SIG-M5 treated with dmso at 0.1 percent for 504 hours (cell line): ENCODE data around the gene NHS.

Source experiments
- DNase-seq: peaks from one replicate; lab custom pipeline; 2025; ENCODE audit not compliant: unreplicated experiment; lab: John Stamatoyannopoulos, UW

The NHS gene

DNA sequence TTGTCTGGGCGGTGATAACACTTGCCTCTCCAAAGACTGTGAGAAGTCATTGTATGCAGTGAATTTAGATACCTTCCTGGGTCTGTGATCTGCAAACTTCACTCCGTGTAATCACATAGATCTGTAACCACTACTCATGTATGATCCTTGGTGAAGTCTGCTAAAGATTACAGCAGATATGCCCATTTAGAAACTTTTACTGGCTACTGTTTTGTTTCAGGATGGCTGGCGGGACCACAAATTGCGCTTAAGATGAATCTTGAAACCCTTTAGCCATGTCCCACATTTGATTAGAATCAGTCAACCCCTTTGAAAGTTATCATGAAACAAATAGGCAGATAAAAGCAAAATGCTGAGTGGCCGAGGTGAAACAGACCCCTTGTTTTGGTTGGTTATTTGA lies 235.8 kb downstream of the NHS start:
- no peak for DNase-seq

DNA sequence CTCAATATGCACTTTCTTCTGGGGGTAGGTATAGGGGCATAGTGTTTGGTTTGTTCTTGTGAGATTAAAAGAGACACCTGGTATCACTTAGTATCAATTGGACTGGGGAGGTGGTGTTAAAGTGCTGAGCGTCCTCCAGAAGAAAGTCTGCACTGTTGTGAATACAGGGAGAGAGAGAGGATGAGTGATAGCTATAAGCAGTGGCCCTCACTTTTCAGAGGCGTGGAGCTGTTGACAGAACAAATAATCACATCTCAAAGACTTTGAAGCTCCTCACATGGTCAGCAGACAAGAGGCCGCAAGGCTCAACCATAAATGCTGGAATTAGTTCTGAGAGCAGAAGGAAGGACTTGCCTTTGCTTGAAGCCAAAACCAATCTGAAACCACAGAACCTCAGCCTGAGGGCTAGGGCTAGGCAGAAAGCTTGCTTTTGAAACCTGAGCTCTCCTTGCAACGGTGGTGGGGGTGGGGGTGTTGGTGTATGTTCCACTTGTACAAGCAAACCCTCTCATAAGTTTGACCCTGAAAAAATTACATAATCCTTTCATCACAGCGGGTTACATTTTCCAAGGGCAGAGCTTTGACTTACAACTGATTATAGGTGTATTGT lies 239.1 kb downstream of the NHS start:
- no peak for DNase-seq

DNA sequence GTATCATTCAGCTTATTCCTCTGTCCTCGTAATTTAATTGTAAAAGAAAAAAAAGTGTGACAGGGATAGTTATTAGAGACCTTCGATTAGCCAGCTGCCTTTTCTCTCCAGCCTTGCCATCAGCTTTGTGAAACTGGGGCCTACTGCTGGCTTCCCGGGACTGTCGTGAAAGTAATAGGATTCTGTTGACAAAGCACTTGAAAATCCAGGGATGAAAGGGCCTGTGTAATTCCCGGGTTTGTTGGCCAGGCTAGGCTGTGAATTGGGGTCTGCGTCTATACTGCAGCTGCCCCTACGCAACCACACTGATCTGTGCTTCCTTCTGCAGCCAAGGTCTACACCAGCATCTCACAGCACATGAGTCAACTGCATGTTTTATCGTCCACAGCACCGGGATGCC lies 241.9 kb downstream of the NHS start:
- no peak for DNase-seq

DNA sequence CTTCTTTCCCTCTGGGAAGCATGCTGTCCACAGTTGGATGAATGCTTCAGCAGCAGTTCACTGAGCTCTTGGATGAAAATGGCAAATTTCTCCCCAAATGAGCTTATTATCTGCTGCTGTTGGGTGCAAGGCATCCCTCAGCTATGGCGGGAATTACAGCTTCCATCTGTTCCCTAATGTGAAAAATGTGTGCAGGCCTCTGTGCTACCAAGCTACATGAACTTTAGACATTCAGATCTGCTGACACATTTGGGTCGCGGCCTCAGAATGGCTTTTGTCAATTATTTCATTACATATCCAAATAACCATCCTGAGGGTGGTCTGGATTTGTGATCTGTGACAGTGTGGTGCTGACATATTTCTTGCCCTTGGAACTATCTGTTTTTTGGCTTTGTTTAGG lies 242.8 kb downstream of the NHS start:
- no peak for DNase-seq

- DNase-seq, result no peak
Observed at GRCh38 chrX:17621566-17622270, 246.7 kb downstream of the NHS start.

- DNase-seq, result no peak
Observed at GRCh38 chrX:17622331-17622730, 247.3 kb downstream of the NHS start.

DNA sequence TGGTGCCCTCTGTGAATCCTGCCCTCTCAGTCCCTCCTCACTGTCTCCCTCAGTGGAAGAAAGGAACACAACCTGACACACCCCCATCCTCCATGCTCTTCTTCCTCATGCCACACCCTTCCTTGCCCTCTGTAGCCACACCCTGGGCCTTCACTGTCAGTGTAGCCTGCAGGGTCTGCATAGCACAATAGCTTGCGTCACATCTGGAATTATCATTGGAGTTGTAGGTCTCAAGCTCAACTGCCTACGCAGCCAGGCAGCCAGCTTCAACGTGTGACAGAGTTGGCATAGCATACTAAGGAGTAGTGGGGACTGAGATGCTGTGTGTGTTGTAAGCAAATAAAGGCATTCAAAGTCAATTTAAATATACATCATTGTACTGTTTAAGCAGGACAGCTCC lies 248.8 kb downstream of the NHS start:
- DNase-seq, result no peak

- DNase-seq, result no peak
Observed at GRCh38 chrX:17627026-17627425, 252.0 kb downstream of the NHS start.

- DNase-seq, result no peak
Observed at GRCh38 chrX:17628976-17629375, 254.0 kb downstream of the NHS start.

- no peak for DNase-seq
Observed at GRCh38 chrX:17629519-17629918, 254.5 kb downstream of the NHS start.

- no peak for DNase-seq
Observed at GRCh38 chrX:17631647-17632046, 256.6 kb downstream of the NHS start.

DNA sequence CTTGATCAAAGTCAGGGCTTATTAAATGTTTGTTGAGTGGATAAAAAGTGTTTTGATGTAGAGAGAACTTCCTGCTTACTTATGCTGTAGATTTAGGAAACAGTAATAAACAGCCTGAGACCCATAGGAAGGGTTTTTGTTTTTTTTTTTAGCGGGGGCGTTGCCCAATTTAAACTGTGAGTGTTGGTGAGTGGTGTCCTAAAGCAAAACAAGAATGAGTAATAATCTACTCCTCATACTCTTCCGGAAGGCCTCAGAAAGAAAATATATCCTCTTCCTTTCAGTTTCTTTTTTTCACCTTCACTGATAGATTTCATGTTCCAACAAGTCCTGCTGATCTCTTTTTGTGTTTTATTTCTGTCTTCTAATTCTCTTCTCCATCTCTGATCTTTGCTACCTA lies 257.9 kb downstream of the NHS start:
- no peak for DNase-seq

DNA sequence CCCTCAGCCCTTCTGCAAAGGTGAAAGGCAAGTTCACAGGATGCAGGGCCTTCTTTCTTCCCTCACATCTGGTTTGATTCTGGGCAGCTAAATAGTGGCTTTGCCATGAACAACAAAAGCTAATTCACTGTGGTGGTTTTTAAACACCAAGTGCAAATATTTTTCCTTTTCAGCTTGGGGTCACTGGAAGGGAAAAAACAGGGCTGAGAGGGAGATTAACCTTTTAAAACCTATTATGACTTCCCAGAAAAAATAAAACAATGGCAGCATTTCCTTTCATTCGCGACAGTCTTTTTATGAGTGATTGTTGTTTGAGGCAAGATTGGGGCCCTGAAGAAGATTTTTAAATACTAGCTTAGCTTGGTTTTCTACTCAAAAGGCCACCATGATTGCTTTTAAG lies 258.5 kb downstream of the NHS start:
- DNase-seq, result no peak

DNA sequence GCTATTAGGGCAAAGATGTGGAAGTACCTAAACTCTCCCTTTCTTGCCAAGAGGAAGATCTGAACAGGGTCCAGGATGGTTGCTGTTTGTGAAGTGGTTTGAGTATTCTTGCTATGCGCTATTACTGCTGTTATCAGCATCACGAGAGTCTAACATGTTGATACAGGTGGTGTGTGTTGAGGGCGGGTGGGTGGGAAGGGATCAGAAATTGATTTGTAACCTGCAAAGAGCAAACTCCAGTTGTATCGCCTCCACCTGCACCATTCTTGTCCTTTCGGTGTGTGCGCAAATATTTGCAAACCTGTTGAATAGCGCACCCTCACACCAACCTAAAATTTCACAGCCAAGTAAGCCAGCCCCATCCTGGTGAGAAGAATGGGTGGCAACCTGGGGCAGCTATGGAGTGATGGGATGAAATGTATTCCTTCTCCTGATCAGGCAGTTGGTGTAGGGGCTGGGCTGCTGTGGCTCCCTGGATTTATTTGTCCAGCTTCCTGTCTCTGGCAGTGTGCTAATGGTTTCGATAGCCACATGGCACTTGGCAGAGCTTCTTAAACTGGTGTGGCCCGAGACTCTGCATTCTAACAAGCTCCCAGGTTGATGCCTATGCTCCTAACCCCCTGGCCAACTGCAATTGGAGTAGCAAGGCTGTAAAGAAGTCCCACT lies 259.7 kb downstream of the NHS start:
- no peak for DNase-seq

DNA sequence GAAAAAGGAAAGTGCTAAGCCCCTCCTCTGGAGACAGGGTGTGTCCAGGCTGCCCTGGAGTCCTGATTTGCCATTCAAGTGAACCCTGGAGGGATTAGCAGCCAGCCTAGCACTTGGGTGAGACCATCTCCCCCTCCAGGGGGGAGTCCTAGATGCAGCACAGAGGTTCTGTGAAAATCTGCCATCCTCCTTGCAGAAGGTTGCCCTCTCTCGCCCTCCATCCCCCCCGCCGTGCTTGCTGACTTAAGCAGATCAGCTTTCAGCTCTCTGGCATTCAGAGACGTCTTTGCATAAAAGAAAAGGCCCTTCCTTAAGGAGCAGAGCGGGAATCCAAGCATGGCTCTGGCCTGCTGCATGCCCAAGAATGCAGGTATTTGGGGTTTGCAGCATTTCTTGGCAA lies 260.2 kb downstream of the NHS start:
- no peak for DNase-seq

DNA sequence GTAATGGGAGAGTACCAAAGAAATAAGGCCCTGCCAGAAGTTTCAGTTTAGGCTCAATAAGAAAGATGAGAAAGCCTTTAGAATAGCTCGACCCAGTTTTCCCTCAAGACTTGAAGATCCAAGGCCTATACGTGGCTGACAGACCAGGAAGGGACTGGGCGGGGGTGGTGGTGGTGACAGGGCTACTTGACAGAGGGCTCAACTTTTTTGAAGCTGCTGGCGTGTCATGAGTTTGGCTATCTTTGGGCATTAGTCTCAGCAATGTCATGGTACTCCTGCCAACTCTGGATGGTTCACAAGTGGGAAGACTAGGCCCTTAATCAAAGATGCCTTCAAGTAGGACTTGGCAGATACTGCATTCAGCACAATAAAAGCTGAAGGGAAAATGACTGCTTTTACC lies 262.2 kb downstream of the NHS start:
- no peak for DNase-seq

DNA sequence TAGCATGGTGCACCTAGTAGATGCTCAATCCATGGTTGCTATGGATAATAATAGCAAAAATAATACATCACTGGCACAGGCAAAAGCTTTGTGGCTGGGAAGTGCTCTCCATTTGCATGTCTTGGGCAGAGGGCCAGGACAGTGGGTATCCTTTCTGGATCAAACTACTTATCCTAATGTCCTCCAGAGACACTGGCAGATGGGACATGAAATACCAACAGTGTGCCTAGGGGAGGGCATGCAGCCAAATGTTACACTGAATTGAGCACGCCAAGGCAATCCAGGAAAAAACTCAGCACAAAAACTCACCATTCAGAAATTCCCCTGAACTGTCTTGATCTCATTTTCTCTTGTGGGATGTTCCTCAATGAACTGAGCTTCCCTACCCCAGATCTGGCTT lies 263.7 kb downstream of the NHS start:
- no peak for DNase-seq

DNA sequence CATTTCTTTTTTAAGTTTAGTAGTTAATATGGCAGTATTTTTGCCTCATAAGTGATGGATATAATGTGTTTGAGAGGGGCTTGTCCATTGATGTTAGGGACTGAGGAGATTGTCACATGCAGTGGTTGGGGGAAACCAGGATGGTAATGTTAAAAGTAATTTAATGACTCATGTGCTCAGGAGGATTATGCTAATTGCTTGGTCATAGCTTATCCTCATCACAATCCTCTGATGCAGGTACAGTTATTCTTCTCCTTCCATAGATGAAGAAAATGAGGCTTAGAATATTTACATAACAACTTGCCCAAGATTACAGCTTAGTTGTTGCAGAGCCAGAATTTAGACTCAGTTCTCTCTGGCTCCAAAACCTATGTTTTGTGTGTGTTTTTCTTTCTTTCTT lies 267.9 kb downstream of the NHS start:
- no peak for DNase-seq

GRCh38 chrX:17643528-17643927 lies 268.5 kb downstream of the NHS start:
- no peak for DNase-seq

- no peak for DNase-seq
Observed at GRCh38 chrX:17644001-17644400, 269.0 kb downstream of the NHS start.

DNA sequence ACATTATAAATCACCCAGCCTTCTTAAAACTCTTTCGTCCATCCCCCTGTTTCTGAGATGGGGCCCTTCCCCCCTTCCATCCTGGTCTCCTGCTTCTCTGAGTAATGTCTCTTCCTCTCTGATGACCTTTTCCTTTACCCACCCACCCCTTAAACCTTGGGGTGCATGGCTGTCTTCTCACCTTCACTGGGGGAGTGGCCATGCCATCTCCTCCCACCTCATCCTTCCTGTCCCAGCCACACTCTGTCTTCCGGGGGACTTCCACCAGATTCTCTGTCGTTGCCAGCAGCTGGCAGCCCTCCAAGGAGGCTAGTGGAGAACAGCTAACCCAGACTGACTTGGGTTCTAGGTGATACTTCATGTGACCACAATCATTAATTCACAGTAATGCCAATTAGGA lies 279.1 kb downstream of the NHS start:
- DNase-seq, result no peak

DNA sequence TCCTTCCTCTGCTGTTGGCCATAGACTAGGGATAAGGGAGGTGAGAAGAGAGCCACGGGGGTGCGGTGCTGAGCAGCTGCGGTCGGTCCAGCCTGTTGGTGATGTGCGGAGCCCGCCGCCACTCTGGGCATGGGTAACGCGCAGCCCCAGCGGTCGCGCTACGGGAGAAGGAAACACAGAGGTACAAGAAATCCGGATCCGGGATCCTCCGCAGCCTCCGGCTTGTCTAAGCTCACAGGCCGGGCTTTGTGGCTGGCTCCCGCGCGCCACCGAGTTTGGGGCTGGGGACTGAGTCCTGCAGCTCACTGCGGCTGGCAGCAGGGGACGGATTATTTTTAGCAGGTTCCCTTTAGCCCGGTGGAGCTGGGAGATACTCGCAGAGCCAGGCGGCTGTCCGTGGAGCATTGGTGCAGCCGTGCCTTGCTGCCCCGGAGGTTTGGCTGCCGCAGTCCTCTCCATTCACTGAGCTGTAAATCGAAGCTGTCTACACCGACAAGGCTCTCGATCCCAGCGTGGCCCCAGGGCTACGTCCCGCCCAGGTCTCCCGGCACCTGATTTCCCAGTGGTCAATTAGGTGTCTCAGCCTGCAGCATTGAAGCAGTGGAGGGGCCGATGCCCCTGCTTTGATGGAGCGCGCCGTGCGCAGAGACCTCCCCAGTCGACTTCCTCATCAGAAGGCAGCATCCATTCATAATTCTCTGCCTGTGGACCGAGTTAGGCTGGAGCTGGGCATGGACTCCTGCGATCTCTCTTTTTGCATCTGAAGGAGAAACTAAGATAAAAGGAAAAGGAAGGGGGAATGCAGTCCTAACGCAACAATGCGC lies 280.4 kb downstream of the NHS start:
- no peak for DNase-seq
